ENCODE results near the gene ARHGAP21. TPM values are rescaled to one million over a fixed set of nuclear protein-coding genes. Genes with fewer than 3 reads are reported as not detected.

ARHGAP21 gene
- polyA plus RNA-seq, 3 donors: 11.4 to 44.0 (median 35.1) TPM

DNA sequence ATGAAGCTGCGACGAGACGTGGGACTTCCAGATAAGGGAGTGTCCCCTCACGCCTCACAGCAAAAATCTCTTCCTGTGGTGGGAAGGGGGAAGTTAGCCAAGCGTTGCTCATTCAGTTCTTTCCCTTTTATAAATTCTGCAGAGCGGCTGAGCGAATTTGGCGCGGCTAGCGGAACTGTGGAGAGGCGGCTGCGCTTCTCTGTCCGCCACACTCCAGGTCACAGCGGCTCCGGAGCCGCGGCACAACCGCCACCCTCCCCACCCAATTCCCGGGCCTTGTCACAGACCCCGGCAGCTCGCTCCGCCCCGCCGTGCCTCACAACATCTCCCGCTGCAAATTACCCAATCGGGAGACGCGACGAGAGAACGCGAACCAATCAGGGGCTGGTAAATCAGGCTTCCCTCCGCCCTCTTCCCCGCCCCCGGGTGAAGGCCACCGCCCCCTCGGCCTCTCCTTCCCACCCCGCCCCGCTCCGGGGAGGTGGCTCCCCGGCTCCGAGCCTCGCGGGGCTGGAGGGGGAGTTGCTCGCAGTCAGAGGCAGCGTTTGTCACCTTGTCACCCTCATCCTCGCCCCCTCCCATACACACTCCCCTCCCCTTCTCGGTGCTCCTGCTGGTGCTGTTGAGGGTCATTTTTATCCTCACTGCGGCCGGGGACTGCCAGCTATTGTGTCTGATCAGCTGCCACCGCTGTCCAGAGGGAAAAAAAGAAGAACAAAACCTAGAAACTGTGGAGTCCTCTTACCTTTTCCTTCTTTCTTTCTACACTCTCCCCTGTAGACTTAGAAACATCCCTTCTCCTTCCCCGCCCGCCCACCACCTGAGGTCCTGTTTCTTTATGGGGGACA lies 918 bp upstream of the ARHGAP21 start:
- WGBS, 3 donors: 1 to 2% (median 1%) methylated on average over 50 to 52 of the region's 52 CpGs
- H3K27ac ChIP-seq (ENCODE audit: low read depth, low read length): peak overlapping the region; percentile 44

DNA sequence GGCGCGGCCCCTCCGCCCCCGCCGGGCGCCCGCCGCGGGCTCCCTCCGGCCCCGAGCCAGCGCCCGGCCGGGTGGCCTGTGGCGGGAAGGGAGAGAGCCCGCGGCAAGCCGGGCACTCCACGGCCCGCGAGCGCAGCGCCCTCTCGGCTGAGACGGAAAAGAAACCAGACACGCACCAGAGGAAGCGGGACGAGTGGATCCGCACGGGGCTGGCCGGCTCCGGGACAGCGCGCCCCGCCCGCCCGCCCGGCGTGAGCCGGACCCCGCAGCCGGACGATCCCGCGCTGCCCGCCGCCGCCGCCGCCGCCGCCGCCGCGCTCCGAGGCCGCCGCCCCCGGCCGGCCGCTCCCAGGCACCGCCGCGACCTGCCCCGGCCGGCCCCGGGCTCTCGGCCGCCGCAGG lies 300 bp downstream of the ARHGAP21 start:
- 1% methylated on average over 16 to 70 of the region's 70 CpGs for WGBS, 3 donors
- H3K27ac ChIP-seq (ENCODE audit: low read depth, low read length): peak overlapping the region; percentile 30

DNA sequence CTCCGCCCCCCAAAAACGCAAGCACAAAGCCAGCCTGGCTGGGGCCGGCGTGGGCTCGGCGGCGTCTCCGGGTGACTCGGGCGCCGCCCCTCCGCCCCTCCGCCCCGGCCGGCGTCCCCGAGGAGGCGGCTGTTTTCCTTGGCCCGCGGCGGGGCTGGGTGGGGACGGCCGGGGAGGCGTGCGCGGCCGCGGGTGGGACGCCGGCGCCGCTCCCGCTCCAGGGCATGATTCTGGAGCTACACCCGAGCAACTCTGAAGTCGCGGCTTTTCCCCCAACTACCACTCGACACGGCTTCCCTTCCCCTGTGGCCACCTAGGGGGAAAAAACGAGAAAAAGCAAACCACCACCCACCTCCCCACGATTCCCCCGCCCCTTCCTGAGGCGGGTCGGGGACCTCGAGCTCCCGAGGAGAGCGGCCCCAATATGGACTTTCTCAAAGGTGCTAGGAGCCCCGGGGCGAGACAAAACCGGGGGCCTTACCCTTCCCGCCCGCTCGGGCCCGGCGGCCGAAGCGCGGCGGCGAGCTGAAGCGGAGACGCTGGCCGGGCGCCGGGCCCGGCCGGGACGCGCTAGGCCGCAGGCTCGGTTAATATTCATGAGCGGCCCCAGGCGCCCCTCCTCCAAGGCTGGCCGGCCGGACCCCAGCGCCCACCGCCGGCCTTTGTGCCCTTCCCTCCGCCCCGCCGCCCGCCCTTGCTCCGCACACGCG lies 856 bp downstream of the ARHGAP21 start:
- no peak overlapping the region for H3K27ac ChIP-seq (ENCODE audit: low read depth, low read length)
- 1% methylated on average over 54 to 84 of the region's 84 CpGs for WGBS, 3 donors

DNA sequence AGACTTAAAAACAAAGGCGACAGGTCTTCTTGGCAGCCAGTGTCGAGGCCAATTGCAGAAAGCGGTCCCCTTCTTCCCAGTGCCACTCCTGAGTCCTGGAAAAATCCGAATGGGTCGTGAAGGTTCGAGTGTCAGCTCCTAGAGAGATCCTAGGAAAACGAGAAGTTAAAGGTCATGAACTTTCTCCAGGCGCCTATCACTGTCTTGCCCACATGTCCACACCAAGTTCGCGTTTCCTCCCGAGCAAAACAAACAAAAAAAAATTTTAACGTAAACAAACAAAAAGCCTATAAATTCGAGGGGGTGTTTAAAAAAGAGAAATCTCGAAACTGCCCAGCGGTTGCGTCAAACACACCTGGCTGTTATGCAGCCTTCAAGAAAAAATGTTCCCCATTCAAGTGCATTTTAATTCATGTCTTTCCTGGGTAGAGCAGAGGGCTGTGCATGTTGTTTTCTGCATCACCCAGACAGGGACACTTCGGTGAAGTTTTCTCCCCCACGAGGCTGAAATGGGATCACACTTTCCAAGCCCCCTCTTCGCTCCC lies 1.5 kb downstream of the ARHGAP21 start:
- no peak overlapping the region for H3K27ac ChIP-seq (ENCODE audit: low read depth, low read length)
- 4 to 7% (median 7%) methylated on average over 19 of the region's 19 CpGs for WGBS, 3 donors

DNA sequence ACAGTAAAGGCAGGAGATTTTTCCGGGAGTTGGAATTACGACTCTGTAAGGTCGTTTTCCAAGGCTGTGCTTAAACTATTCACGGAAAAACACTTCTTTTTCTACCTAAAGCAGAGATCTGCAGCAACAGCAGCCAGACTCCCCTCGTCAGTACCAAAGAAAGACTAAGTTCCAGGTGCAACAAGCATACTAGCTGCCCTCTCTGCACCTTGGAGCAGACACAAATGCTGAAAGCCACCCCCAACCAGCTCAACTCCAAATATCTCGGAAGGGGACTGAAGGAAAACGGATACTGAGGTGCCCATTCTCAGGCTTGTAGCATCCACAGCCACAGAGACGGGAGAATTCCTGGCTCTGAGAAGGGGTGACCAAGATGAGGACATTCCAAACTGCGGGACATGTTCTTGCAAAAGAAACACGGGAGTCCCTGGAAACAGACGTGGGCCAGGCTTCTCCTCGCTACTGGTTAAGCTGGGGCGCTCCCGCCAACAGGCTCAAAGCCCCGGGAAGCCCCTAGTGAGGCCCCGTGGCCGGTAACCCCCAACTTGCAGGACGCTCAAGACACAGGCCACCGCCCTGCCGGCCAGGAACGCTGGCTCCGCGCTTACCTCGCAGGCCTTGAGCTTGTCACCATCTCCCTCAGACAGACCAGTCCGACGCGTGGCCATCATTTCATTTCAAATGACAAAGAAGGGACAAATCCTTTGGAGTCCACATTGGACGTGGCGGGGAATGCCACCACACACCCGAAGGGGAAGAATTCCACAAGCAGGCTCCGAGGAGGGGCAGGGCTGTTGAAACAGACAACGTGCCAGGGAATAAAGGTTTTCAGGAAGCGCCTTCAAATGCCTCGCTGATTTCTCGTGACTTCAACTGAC lies 2.2 kb downstream of the ARHGAP21 start:
- no peak overlapping the region for H3K27ac ChIP-seq (ENCODE audit: low read depth, low read length)
- WGBS, 3 donors: 10 to 34% (median 22%) methylated on average over 35 of the region's 35 CpGs

DNA sequence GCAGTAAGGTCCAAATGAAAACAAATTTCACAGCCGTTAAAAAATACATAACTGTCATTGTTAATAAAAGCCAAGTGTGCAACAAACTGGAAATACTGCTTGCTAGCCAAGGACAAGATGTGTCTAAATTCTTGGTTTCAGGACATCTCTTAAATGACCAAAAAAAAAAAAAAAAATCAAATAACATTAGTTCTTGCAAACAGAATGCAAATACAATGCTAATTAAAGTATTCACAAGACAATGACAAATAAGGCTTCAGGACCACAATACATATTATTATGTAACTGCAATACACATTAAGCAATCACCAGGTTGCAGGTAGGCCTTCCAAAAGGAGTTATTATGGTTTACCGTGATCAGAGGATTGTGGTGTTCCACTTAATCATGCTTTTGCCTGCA lies 3.6 kb downstream of the ARHGAP21 start:
- WGBS, 3 donors: 13 to 45% (median 27%) methylated on average over 2 of the region's 2 CpGs
- H3K27ac ChIP-seq (ENCODE audit: low read depth, low read length): no peak overlapping the region

DNA sequence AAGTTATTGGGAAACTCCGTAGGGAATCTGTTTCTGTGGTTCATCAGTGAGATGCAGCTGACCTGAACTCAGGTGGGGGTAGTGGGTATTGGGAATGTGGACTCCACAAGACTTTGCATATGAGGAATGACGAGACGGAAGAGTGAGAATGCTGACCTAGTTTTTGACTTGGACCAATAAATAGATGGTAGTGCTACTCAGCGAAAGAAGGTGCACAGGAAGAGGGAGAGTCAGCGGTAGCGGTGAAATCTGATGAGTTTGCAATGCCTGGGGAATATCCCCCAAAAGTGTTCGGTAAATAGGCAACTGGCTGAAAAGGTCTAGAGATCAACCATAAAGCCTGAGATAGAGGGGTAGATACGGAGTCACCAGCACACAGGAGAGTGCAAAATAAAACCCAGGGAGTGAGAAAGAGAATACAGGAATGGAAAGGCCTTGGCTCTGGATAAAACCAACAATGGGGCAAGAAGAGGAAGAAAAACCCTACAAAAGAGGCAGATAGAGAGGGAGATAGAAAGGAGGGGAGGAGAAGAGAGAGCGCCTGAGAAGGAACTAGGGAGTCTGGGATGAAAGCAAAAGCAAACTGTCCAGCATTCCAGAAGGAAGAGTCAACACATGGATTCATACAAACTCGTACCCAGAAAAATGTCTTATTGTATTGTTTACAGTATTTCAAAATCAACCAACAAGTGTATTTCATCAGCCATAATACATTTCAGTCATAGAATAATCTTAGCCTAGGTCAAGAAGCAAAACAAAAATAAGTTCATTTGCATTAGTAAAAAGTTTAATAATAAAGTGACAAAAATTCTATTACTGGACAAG lies 5.4 kb downstream of the ARHGAP21 start:
- H3K27ac ChIP-seq (ENCODE audit: low read depth, low read length): no peak overlapping the region
- WGBS, 3 donors: 83 to 94% (median 87%) methylated on average over 10 of the region's 10 CpGs

DNA sequence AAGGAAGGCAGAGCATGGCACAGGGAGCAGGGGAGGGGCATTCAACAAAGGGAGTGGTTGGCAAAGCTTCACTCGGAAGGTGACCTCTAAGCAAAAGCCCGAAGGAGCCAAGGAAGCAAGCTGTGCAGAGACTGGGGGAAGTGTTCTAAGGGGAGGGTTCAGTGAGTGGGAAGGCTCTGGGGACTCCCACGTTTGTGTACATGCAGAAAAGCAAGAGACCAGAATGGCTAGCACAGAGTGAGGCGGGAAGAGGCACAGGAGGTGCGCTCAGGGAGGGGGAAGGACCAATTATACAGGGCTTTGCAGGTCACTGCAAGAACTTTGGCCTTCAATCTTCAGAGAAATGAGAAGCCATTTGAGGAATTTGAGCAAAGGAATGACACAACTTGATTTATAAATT lies 7.4 kb downstream of the ARHGAP21 start:
- 34 to 54% (median 54%) methylated on average over 5 of the region's 5 CpGs for WGBS, 3 donors

DNA sequence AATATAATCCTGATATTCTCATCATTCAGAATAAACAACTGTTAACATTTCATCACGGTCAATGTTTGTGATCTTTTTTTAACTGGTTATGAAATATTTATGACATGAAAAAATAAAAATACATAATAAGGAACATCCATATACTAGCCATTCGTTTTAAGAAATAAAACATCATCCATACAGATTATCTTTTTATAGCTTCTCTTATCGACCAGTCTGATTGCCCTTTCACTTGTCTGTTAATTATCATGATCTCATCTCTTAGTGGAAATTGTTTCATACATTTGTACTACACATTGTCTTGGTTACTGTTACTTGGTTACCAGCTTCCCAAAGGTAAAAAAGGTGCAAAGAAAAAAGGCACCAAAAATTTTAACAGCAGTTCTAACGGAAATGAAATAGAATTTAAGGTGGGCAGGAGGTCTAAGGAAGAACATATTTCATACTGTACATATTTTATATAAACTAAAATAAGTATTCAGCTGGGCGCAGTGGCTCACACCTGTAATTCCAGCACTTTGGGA lies 8.4 kb downstream of the ARHGAP21 start:
- no peak overlapping the region for H3K27ac ChIP-seq (ENCODE audit: low read depth, low read length)
- 69 to 79% (median 71%) methylated on average over 5 of the region's 5 CpGs for whole genome bisulfite sequencing, 3 donors

More for the DNA sequence above, 7.4 kb downstream of the ARHGAP21 start:
- no peak overlapping the region for H3K27ac ChIP-seq (ENCODE audit: low read depth, low read length)

DNA sequence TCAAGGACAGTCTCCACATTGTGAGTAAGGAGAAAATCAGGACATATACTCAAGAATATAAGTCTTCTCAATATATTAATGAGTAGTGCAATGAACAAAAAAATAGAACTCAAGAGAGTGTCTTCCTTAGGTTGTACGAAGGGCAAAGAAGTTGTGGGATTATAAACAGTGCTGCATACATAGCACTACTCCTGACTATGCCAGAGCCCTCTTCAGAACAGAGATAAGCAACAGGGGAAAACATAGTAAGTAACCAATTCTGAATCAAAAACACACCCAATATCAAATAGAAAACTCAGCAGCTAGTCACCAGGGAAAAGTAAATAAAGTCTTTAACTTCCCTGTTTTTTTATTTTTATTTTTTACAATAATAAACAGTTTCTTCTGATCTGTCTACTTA lies 10.6 kb downstream of the ARHGAP21 start:
- 36 to 81% (median 73%) methylated on average over 1 of the region's 1 CpG for WGBS, 3 donors
- H3K27ac ChIP-seq (ENCODE audit: low read depth, low read length): no peak overlapping the region

DNA sequence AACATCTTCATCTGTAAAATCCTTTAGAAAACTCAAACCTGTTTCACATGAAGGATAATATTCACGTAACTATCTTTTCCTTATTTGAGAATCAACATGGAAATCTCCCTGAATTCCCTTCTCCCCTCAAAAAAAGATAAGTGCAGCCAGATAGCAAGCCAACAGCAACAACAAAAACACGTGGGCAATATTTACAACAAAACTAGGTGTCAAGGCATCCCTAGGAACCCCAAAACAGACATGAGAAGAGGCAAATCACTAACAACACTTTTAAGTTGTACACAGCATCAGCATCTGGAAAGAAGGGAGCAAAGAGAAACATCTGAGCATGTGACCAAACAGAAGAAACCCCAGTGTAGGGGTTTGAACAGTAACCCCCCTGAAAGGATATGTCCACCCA lies 12.2 kb downstream of the ARHGAP21 start:
- 43 to 77% (median 63%) methylated on average over 2 of the region's 2 CpGs for WGBS, 3 donors
- no peak overlapping the region for H3K27ac ChIP-seq (ENCODE audit: low read depth, low read length)

DNA sequence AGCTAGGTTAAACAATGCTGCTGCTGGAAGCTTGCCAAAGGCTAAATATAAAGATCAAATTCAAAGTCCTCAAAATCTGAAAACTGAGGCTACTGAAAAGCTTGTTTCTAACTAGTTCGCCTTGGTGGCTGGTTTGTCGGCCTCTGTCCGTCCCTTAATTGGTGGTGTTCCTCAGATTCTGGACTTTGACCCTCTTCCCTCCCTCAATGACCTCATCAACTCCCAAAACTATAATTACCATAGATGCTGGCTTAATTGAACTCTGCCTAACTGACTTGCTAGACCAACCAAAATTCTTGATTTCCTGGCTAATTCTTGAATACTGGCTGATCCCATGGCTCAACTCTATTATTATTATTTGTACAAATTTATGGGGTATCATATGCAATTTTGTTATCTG lies 15.6 kb downstream of the ARHGAP21 start:
- WGBS, 3 donors: 38 to 77% (median 68%) methylated on average over 3 of the region's 3 CpGs
- no peak overlapping the region for H3K27ac ChIP-seq (ENCODE audit: low read depth, low read length)

DNA sequence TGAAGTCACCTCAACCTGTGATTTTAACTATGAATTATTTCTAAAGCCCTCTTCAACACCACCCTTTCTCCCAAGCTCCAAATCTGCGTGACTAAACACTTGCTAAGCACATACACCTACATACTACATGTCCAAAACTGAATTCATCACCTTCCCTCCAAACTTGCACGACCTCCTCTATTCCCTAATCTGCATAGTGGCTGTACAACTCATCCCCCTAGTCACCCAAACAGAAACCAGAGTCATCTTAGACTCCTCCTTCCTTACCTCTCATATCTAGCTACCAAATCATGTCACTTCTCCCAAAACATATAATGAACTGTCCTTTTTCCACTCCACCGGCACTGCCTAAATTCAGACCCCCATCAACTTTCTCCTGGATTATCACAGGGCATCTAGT lies 16.2 kb downstream of the ARHGAP21 start:
- H3K27ac ChIP-seq (ENCODE audit: low read depth, low read length): no peak overlapping the region
- WGBS, 3 donors: 80 to 87% (median 85%) methylated on average over 3 of the region's 3 CpGs

DNA sequence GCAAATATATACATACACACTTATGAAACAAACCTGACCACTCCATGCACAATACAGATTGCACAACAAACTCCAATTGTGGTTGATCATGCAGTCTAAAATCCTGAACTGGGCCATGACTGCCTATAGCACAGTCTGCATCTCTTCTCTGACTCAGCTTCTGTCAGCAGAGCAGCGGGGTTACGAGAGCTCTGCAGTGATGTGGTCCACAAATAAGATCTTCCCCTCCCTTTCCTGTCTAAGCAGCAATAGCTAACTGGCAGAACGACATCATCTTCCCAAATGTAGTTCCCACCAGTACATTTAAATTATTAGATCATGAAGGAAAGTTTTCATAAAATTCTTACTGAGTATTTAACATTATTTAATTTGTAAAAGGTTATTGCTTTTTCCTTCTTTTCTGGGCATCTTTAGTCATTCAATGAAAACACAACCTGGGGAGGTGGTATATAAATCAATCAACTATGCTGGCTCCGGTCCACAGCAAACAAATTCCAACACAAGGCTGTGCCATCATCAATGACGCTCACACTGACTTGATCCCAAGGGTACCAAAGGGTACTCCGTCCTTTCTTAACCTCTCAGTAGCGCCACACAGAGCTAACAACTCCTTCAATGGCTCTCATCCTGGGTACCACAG lies 17.1 kb downstream of the ARHGAP21 start:
- no peak overlapping the region for H3K27ac ChIP-seq (ENCODE audit: low read depth, low read length)
- 35 to 45% (median 40%) methylated on average over 7 of the region's 7 CpGs for WGBS, 3 donors

DNA sequence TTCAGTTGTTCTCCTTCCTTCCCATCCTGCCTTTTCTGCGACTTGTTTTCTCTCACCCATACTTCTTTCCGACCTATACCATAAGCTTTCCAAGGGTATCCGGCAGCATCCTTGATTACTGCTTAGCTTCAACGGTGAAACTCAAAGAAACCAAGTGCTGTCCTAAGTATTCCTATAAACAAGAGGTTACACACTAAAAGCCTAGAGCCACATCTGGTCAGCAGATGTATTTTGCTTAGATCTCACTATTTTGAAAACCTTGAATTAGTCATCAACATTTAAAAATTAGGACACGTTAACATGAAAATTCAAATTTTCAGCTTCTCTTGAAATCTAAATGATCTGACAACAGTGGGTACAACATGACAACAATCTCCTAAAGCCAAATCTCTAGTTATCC lies 20.0 kb downstream of the ARHGAP21 start:
- 81 to 94% (median 85%) methylated on average over 5 of the region's 5 CpGs for WGBS, 3 donors
- no peak overlapping the region for H3K27ac ChIP-seq (ENCODE audit: low read depth, low read length)

DNA sequence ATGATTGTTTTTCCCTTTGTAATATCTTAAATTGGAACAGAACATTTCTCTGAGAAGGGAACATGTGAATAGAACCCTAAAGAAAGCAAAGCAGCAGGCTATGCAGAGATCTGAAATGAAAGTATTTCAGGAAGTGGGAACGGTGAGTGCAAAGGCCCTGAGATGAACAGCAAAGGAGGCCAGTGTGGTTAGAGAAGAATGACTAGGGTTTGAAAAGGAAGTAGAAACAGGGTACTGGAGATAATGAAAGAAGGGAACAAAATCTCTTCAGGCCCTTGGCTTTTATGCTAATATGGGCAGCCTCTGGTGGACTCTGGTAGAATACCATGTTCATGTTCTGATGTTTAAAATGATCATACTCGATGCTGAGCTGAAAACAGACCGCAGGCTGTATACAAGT lies 22.2 kb downstream of the ARHGAP21 start:
- H3K27ac ChIP-seq (ENCODE audit: low read depth, low read length): no peak overlapping the region
- WGBS, 3 donors: 80 to 92% (median 83%) methylated on average over 3 of the region's 3 CpGs

DNA sequence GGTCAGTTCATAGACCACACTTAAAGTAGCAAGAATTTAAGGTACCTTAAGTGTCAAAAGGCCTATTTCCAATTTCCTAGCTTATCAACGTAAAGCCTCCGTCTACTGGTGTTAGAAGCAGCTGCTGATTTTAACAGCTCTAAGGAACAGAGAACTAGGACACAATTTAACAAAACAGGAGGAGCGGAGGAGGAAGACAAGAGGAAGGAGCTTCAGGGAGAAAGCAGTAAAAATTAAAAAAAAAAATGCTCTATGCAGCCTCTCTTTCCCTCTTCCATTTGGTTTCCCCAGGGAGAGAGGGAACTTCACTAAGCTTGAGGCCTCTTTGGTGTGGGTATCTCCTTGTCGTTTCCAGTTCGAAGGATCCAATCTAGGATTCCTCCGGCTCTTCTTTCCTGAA lies 22.7 kb downstream of the ARHGAP21 start:
- H3K27ac ChIP-seq (ENCODE audit: low read depth, low read length): no peak overlapping the region
- WGBS, 3 donors: 83 to 94% (median 86%) methylated on average over 6 of the region's 6 CpGs
